HEK293 (cell line): ENCODE data around the gene BBS7.

Source experiments
- CTCF ChIP-seq: fragments of 450-650 bp; formaldehyde crosslinking; IDR thresholded peaks from 2 replicates; pipeline ENCODE4 v1.5.1; 2016; ENCODE audit warnings: missing biosample characterization, missing genetic modification characterization
- KLF1 ChIP-seq: fragments of 450-650 bp; formaldehyde crosslinking; IDR thresholded peaks from 2 replicates; pipeline ENCODE4 v1.5.1; 2016; ENCODE audit warnings: missing biosample characterization, missing genetic modification characterization
- MEIS1 ChIP-seq: sonication (generic); formaldehyde crosslinking; IDR thresholded peaks from 2 replicates; pipeline ENCODE4 v1.8.1; 2022; ENCODE audit warnings: missing genetic modification reagents, mild to moderate bottlenecking, borderline replicate concordance
- MYNN ChIP-seq: fragments of 450-650 bp; formaldehyde crosslinking; IDR thresholded peaks from 2 replicates; pipeline ENCODE4 v1.5.1; 2016; ENCODE audit warnings: missing biosample characterization, missing genetic modification characterization, borderline replicate concordance
- REST ChIP-seq: fragments of 450-650 bp; formaldehyde crosslinking; IDR thresholded peaks from 2 replicates; pipeline ENCODE4 v1.5.1; 2016; ENCODE audit warnings: missing biosample characterization, missing genetic modification characterization
- SP2 ChIP-seq: fragments of 450-650 bp; formaldehyde crosslinking; IDR thresholded peaks from 2 replicates; pipeline ENCODE4 v1.5.1; 2016; ENCODE audit warnings: missing biosample characterization, missing genetic modification characterization
- TCF7L2 ChIP-seq: IDR thresholded peaks from 2 replicates; pipeline ENCODE4 v1.6.1; 2011; ENCODE audit warnings: low read depth, mild to moderate bottlenecking, inconsistent platforms, low read length, moderate library complexity, borderline replicate concordance
- TRIM28 ChIP-seq: IDR thresholded peaks from 2 replicates; pipeline ENCODE4 v1.6.1; 2011; ENCODE audit warnings: low read length, control low read depth, borderline replicate concordance
- ZBTB44 ChIP-seq: fragments of 450-650 bp; IDR thresholded peaks from 2 replicates; pipeline ENCODE4 v1.5.1; 2018; ENCODE audit warnings: missing biosample characterization, mild to moderate bottlenecking, missing genetic modification characterization
- ZNF645 ChIP-seq: fragments of 450-650 bp; formaldehyde crosslinking; IDR thresholded peaks from 2 replicates; pipeline ENCODE4; 2016; ENCODE audit warnings: missing biosample characterization, missing genetic modification characterization
- ZNF704 ChIP-seq: fragments of 450-650 bp; formaldehyde crosslinking; IDR thresholded peaks from 2 replicates; pipeline ENCODE4 v1.5.1; 2016; ENCODE audit warnings: missing biosample characterization, missing genetic modification characterization

GRCh38 chr4:121783210-121783609, 87.1 kb downstream of the BBS7 start:
- TF ChIP-seq SP2: no peak
- TF ChIP-seq ZBTB44 (tag by site-specific recombination): no peak
- no peak for TF ChIP-seq CTCF (tag by site-specific recombination)
- TF ChIP-seq TCF7L2: no peak
- no peak for TF ChIP-seq MEIS1 (CRISPR knock-in tag)
- no peak for TF ChIP-seq ZNF704 (tag by site-specific recombination)
- no peak for TF ChIP-seq TRIM28
- no peak for TF ChIP-seq KLF1 (tag by site-specific recombination)
- TF ChIP-seq REST: no peak
- TF ChIP-seq MYNN (tag by site-specific recombination): no peak
- no peak for TF ChIP-seq ZNF645
